OCI-LY3 (cell line): ENCODE measurements around the gene IGSF23.
A peak's percentile ranks its signal among the peaks of the same experiment; 100 is the strongest.

ENCODE experiments used
- H2AFZ ChIP-seq: fragments of 200-600, 300-600 bp; shearing (Covaris generic); 2 replicates; pipeline ENCODE4 v1.6.0; 2014; ENCODE audit warnings: antibody characterized with exemption, low read depth, low read length
- H3K27ac ChIP-seq: fragments of 200-600, 300-600 bp; sonication (generic); 2 replicates; pipeline ENCODE4 v1.5.1; 2014; ENCODE audit warnings: mild to moderate bottlenecking, low read length, moderate library complexity, mixed read lengths
- H3K27me3 ChIP-seq: fragments of 200-600, 300-600 bp; sonication (generic); 2 replicates; pipeline ENCODE4 v1.6.1; 2014; ENCODE audit warnings: low read depth, low read length, mixed read lengths
- H3K36me3 ChIP-seq: fragments of 200-600, 300-600 bp; sonication (generic); replicated peaks from 2 replicates; pipeline ENCODE3; 2014; ENCODE audit warnings: low read depth, low read length, mixed read lengths
- H3K4me1 ChIP-seq: fragments of 300-600, 200-600 bp; sonication (generic); 2 replicates; pipeline ENCODE4 v1.6.1; 2014; ENCODE audit warnings: low read length, mixed read lengths
- H3K4me2 ChIP-seq: fragments of 200-600, 300-600 bp; sonication (generic); 2 replicates; pipeline ENCODE4 v1.6.1; 2014; ENCODE audit warnings: low read length, mixed read lengths
- H3K4me3 ChIP-seq: fragments of 300-600, 200-600 bp; sonication (generic); 2 replicates; pipeline ENCODE4 v1.5.1; 2014; ENCODE audit warnings: antibody characterized with exemption, mild to moderate bottlenecking, low read length, moderate library complexity
- H3K79me2 ChIP-seq: fragments of 300-600, 200-600 bp; shearing (Covaris generic); 2 replicates; pipeline ENCODE4 v1.6.1; 2014; ENCODE audit warnings: mild to moderate bottlenecking, low read length, mixed read lengths
- H3K9ac ChIP-seq: fragments of 300-600, 200-600 bp; shearing (Covaris generic); 2 replicates; pipeline ENCODE4 v1.6.0; 2014; ENCODE audit warnings: mild to moderate bottlenecking, low read length, moderate library complexity
- H3K9me3 ChIP-seq: fragments of 200-600, 300-600 bp; shearing (Covaris generic); 2 replicates; pipeline ENCODE4 v1.6.1; 2014; ENCODE audit warnings: low read length, mixed read lengths; ENCODE audit not compliant: insufficient read depth
- H4K20me1 ChIP-seq: fragments of 200-600, 300-600 bp; sonication (generic); 2 replicates; pipeline ENCODE4 v1.6.1; 2016; ENCODE audit warnings: low read length, mixed read lengths; ENCODE audit not compliant: insufficient read depth
- CTCF ChIP-seq: fragments of 200-600, 300-600 bp; sonication (generic); IDR thresholded peaks from 2 replicates; pipeline ENCODE4 v1.5.1; 2014; ENCODE audit warnings: antibody characterized with exemption, low read length, low read depth
- EZH2phosphoT487 ChIP-seq: fragments of 200-600 bp; shearing (Covaris generic); IDR thresholded peaks from 2 replicates; pipeline ENCODE4 v1.6.1; 2018; ENCODE audit warnings: antibody characterized with exemption, mixed run types, low read depth

IGSF23 gene

GRCh38 chr19:44677019-44677811 is 63.9 kb downstream of the IGSF23 start:
- Histone ChIP-seq H3K9ac (no peak overlapping the region), H4K20me1 (no peaks in the 10 kb centered on the region), H3K4me1 (no peaks in the 10 kb centered on the region; the same call in 1 of the 2 replicates), H3K9me3 (no peaks in the 10 kb centered on the region), H3K27me3 (peaks cover 36% of the 10 kb centered on the region), H3K4me3 (no peak overlapping the region), H2AFZ (no peak overlapping the region), H3K79me2 (no peaks in the 10 kb centered on the region), H3K4me2 (no peak overlapping the region; the same call in 1 of the 2 replicates), H3K36me3 (no peaks in the 10 kb centered on the region), H3K27ac (no peak overlapping the region)
- TF ChIP-seq EZH2phosphoT487 = no peak
- no peak for TF ChIP-seq CTCF

GRCh38 chr19:44680536-44680935 is 67.2 kb downstream of the IGSF23 start:
- H3K4me2 ChIP-seq = no peak overlapping the region
- H2AFZ ChIP-seq = no peak overlapping the region
- peaks cover 26% of the 10 kb centered on the region for H3K27me3 ChIP-seq
- no peaks in the 10 kb centered on the region for H4K20me1 ChIP-seq
- peaks cover 27% of the 10 kb centered on the region for H3K4me1 ChIP-seq
- H3K4me3 ChIP-seq = no peak overlapping the region
- H3K36me3 ChIP-seq = no peaks in the 10 kb centered on the region
- no peak overlapping the region for H3K27ac ChIP-seq
- no peak for TF ChIP-seq EZH2phosphoT487
- no peak for TF ChIP-seq CTCF
- no peaks in the 10 kb centered on the region for H3K79me2 ChIP-seq
- H3K9ac ChIP-seq = no peak overlapping the region
- no peaks in the 10 kb centered on the region for H3K9me3 ChIP-seq

- no peak overlapping the region for H3K4me3 ChIP-seq
- peaks cover 40% of the 10 kb centered on the region for H3K4me1 ChIP-seq
- H3K36me3 ChIP-seq = no peaks in the 10 kb centered on the region
- no peaks in the 10 kb centered on the region; the same call in 1 of the 2 replicates for H4K20me1 ChIP-seq
- TF ChIP-seq EZH2phosphoT487 (no peak), CTCF (peak; percentile 5; the same call in 1 of the 2 replicates)
- H3K27ac ChIP-seq = no peak overlapping the region
- H2AFZ ChIP-seq = no peak overlapping the region
- H3K79me2 ChIP-seq = no peaks in the 10 kb centered on the region
- no peak overlapping the region for H3K9ac ChIP-seq
- no peaks in the 10 kb centered on the region for H3K9me3 ChIP-seq
- H3K27me3 ChIP-seq = peaks cover 30% of the 10 kb centered on the region
- peak overlapping the region; percentile 39; the same call in 1 of the 2 replicates for H3K4me2 ChIP-seq
Observed at GRCh38 chr19:44681992-44682790, 68.8 kb downstream of the IGSF23 start.

GRCh38 chr19:44682807-44683206 is 69.4 kb downstream of the IGSF23 start:
- peak overlapping the region; percentile 39 for H3K4me2 ChIP-seq

More at GRCh38 chr19:44682807-44683206, 69.4 kb downstream of the IGSF23 start:
- H3K9ac ChIP-seq = no peak overlapping the region
- peaks cover 34% of the 10 kb centered on the region for H3K27me3 ChIP-seq
- no peaks in the 10 kb centered on the region for H3K79me2 ChIP-seq
- H3K9me3 ChIP-seq = no peaks in the 10 kb centered on the region
- no peak overlapping the region for H2AFZ ChIP-seq
- TF ChIP-seq EZH2phosphoT487 (no peak), CTCF (no peak)
- no peaks in the 10 kb centered on the region; the same call in 1 of the 2 replicates for H4K20me1 ChIP-seq
- H3K4me3 ChIP-seq = no peak overlapping the region
- no peaks in the 10 kb centered on the region for H3K36me3 ChIP-seq
- no peak overlapping the region for H3K27ac ChIP-seq
- peaks cover 40% of the 10 kb centered on the region for H3K4me1 ChIP-seq
